HT-29 (cell line): ENCODE results near the gene NUP214. TPM values are rescaled to one million over a fixed set of nuclear protein-coding genes. Genes with fewer than 3 reads are reported as not detected.
"Not testable (repeated sequence)": the region's sequence is repeated elsewhere in the genome, so short reads cannot be mapped to it uniquely, and the experiment has no call there.

Experiments
- DNase-seq: peaks from one replicate; pipeline ENCODE4 v3.0.0-alpha.2; 2015; ENCODE audit warnings: low spot score
- total RNA-seq: library from RNA; depleted of rRNA; stranded (reverse); fragments of >200 nt; shearing (Covaris generic); gene quantifications from 2 replicates; pipeline ENCODE4 v1.2.3, GENCODE V29; 2014

Gene NUP214
- total RNA-seq, 1 experiment from 2014 or later, result 18.4 TPM

GRCh38 chr9:131193051-131193450, 67.7 kb downstream of the NUP214 start:
- no peak for DNase-seq

GRCh38 chr9:131194762-131195161, 69.4 kb downstream of the NUP214 start:
- DNase-seq, result no peak

GRCh38 chr9:131197160-131197911, 72.0 kb downstream of the NUP214 start:
- no peak for DNase-seq

- no peak for DNase-seq
Measured at GRCh38 chr9:131198041-131198715, 72.8 kb downstream of the NUP214 start.

GRCh38 chr9:131201856-131202255, 76.5 kb downstream of the NUP214 start:
- no peak for DNase-seq

- no peak for DNase-seq
Measured at GRCh38 chr9:131203431-131204218, 78.2 kb downstream of the NUP214 start.

GRCh38 chr9:131204285-131204684, 78.9 kb downstream of the NUP214 start:
- no peak for DNase-seq

- no peak for DNase-seq
Measured at GRCh38 chr9:131206495-131206894, 81.1 kb downstream of the NUP214 start.

- DNase-seq, result not testable (repeated sequence)
Measured at GRCh38 chr9:131211920-131212319, 86.5 kb downstream of the NUP214 start.

GRCh38 chr9:131214286-131214856, 89.0 kb downstream of the NUP214 start:
- no peak for DNase-seq

GRCh38 chr9:131214876-131215275, 89.5 kb downstream of the NUP214 start:
- no peak for DNase-seq

- DNase-seq, result no peak
Measured at GRCh38 chr9:131216806-131217205, 91.4 kb downstream of the NUP214 start.

- DNase-seq, result no peak
Measured at GRCh38 chr9:131217331-131218031, 92.1 kb downstream of the NUP214 start.

GRCh38 chr9:131218370-131218769, 93.0 kb downstream of the NUP214 start:
- no peak for DNase-seq

GRCh38 chr9:131220485-131220884, 95.1 kb downstream of the NUP214 start:
- DNase-seq, result no peak

- no peak for DNase-seq
Measured at GRCh38 chr9:131222460-131222859, 97.1 kb downstream of the NUP214 start.

- no peak for DNase-seq
Measured at GRCh38 chr9:131226226-131226625, 100.8 kb downstream of the NUP214 start.

- DNase-seq, result no peak
Measured at GRCh38 chr9:131227112-131227958, 101.9 kb downstream of the NUP214 start.

- DNase-seq, result no peak
Measured at GRCh38 chr9:131227959-131228460, 102.6 kb downstream of the NUP214 start.

GRCh38 chr9:131228988-131229387, 103.6 kb downstream of the NUP214 start:
- DNase-seq, result no peak
